H1 (cell line): ENCODE measurements around the gene FMNL2. TPM values are rescaled to one million over a fixed set of nuclear protein-coding genes. Genes with fewer than 3 reads are reported as not detected.

ENCODE experiments used
- CBX8 ChIP-seq: fragments of 300-800, 300-1000 bp; sonication (generic); IDR thresholded peaks from 2 replicates; pipeline ENCODE4 v1.7.1; 2016; ENCODE audit warnings: low read depth, low read length, borderline replicate concordance
- CREB1 ChIP-seq: IDR thresholded peaks from 2 replicates; pipeline ENCODE4 v1.6.1; 2012; ENCODE audit warnings: inconsistent platforms
- EGR1 ChIP-seq: IDR thresholded peaks from 2 replicates; pipeline ENCODE4 v1.6.1; 2011; ENCODE audit warnings: low read depth, low read length, borderline replicate concordance
- GTF2F1 ChIP-seq: IDR thresholded peaks from 2 replicates; pipeline ENCODE4 v1.6.1; 2012; ENCODE audit warnings: low read depth, low read length, improper control_type of control experiment, borderline replicate concordance
- KDM4A ChIP-seq: IDR thresholded peaks from one replicate; pipeline ENCODE4 v1.7.1; 2012; ENCODE audit warnings: low read depth, mild to moderate bottlenecking, moderate library complexity, low read length, inconsistent platforms; ENCODE audit not compliant: severe bottlenecking
- KDM5A ChIP-seq: fragments of 200-600 bp; IDR thresholded peaks from 2 replicates; pipeline ENCODE4 v1.7.1; 2012; ENCODE audit warnings: mild to moderate bottlenecking, low read length, inconsistent platforms, mixed read lengths
- SIRT6 ChIP-seq: IDR thresholded peaks from one replicate; pipeline ENCODE4 v1.7.1; 2012; ENCODE audit warnings: low read length, inconsistent platforms
- TCF12 ChIP-seq: IDR thresholded peaks from 2 replicates; pipeline ENCODE4 v1.6.1; 2011; ENCODE audit warnings: low read depth, mild to moderate bottlenecking, low read length
- polyA plus RNA-seq, 7 experiments: library from polyadenylated mRNA; depleted of rRNA in 3 of 7; stranded (reverse) in 5 of 7; unstranded in 2 of 7; fragments of >200 nt in 5 of 7; fragments of 200-250 nt in 2 of 7; gene quantifications; 1 replicate in 5 of 7; 2 replicates in 1 of 7; 4 replicates in 1 of 7; pipeline versions ENCODE4 v1.2.1 to v1.2.3, GENCODE V29; 2011 to 2013; ENCODE audit warnings: missing spikeins in 2 of 7, mixed read lengths in 2 of 7
- total RNA-seq: library from RNA; stranded (reverse); fragmentation: NEBNext Ultra II Directional; extraction: Animal tissue kit (Norgen Biotek cat#: 25700); gene quantifications from 2 replicates; pipeline ENCODE4 v1.2.1, GENCODE V29; 2021
- TF ChIP-seq, protein P1 (sequence below): fragments of 300-600 bp; sonication (generic); IDR thresholded peaks from 2 replicates; pipeline ENCODE4 v1.7.1; 2012; ENCODE audit warnings: low read length, moderate library complexity, mild to moderate bottlenecking, inconsistent platforms; ENCODE audit not compliant: insufficient replicate concordance
- TF ChIP-seq, protein P2 (sequence below): IDR thresholded peaks from 2 replicates; pipeline ENCODE4 v1.6.1; 2011; ENCODE audit warnings: low read length, improper control_type of control experiment
- TF ChIP-seq, protein P3 (sequence below): IDR thresholded peaks from 2 replicates; pipeline ENCODE4 v1.6.1; 2012; ENCODE audit warnings: inconsistent platforms

FMNL2 gene
- total and polyA plus RNA-seq, 2 of the 8 experiments (the other 6 are each of a cell fraction or from before 2014, with no cell fraction given) = 15.5 to 45.1 TPM

DNA sequence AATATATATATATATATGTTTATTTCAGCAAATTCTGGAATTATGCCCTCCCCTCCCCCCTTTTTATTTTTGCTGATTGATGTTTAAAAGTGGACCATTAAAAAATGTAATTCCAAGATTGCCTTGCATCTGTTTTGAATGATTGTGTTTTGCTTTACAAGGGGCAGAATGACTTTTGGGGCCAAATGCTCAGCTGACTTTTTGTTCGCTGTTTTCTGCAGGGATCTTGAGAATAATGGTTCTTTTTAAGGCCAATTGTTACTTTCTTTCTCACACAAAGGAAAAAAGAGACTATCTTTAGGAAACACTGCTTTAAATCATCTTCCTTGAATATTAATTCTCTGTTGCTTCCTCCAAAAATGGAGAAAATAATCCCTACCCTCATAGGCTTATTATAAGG, 95.9 kb downstream of the FMNL2 start (continued):
- TF ChIP-seq, protein P1, sequence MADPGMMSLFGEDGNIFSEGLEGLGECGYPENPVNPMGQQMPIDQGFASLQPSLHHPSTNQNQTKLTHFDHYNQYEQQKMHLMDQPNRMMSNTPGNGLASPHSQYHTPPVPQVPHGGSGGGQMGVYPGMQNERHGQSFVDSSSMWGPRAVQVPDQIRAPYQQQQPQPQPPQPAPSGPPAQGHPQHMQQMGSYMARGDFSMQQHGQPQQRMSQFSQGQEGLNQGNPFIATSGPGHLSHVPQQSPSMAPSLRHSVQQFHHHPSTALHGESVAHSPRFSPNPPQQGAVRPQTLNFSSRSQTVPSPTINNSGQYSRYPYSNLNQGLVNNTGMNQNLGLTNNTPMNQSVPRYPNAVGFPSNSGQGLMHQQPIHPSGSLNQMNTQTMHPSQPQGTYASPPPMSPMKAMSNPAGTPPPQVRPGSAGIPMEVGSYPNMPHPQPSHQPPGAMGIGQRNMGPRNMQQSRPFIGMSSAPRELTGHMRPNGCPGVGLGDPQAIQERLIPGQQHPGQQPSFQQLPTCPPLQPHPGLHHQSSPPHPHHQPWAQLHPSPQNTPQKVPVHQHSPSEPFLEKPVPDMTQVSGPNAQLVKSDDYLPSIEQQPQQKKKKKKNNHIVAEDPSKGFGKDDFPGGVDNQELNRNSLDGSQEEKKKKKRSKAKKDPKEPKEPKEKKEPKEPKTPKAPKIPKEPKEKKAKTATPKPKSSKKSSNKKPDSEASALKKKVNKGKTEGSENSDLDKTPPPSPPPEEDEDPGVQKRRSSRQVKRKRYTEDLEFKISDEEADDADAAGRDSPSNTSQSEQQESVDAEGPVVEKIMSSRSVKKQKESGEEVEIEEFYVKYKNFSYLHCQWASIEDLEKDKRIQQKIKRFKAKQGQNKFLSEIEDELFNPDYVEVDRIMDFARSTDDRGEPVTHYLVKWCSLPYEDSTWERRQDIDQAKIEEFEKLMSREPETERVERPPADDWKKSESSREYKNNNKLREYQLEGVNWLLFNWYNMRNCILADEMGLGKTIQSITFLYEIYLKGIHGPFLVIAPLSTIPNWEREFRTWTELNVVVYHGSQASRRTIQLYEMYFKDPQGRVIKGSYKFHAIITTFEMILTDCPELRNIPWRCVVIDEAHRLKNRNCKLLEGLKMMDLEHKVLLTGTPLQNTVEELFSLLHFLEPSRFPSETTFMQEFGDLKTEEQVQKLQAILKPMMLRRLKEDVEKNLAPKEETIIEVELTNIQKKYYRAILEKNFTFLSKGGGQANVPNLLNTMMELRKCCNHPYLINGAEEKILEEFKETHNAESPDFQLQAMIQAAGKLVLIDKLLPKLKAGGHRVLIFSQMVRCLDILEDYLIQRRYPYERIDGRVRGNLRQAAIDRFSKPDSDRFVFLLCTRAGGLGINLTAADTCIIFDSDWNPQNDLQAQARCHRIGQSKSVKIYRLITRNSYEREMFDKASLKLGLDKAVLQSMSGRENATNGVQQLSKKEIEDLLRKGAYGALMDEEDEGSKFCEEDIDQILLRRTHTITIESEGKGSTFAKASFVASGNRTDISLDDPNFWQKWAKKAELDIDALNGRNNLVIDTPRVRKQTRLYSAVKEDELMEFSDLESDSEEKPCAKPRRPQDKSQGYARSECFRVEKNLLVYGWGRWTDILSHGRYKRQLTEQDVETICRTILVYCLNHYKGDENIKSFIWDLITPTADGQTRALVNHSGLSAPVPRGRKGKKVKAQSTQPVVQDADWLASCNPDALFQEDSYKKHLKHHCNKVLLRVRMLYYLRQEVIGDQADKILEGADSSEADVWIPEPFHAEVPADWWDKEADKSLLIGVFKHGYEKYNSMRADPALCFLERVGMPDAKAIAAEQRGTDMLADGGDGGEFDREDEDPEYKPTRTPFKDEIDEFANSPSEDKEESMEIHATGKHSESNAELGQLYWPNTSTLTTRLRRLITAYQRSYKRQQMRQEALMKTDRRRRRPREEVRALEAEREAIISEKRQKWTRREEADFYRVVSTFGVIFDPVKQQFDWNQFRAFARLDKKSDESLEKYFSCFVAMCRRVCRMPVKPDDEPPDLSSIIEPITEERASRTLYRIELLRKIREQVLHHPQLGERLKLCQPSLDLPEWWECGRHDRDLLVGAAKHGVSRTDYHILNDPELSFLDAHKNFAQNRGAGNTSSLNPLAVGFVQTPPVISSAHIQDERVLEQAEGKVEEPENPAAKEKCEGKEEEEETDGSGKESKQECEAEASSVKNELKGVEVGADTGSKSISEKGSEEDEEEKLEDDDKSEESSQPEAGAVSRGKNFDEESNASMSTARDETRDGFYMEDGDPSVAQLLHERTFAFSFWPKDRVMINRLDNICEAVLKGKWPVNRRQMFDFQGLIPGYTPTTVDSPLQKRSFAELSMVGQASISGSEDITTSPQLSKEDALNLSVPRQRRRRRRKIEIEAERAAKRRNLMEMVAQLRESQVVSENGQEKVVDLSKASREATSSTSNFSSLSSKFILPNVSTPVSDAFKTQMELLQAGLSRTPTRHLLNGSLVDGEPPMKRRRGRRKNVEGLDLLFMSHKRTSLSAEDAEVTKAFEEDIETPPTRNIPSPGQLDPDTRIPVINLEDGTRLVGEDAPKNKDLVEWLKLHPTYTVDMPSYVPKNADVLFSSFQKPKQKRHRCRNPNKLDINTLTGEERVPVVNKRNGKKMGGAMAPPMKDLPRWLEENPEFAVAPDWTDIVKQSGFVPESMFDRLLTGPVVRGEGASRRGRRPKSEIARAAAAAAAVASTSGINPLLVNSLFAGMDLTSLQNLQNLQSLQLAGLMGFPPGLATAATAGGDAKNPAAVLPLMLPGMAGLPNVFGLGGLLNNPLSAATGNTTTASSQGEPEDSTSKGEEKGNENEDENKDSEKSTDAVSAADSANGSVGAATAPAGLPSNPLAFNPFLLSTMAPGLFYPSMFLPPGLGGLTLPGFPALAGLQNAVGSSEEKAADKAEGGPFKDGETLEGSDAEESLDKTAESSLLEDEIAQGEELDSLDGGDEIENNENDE = no peak
- TF ChIP-seq GTF2F1 (no peak), CBX8 (no peak), SIRT6 (no peak), CREB1 (no peak), EGR1 (no peak), KDM4A (no peak), KDM5A (no peak), TCF12 (no peak)
- TF ChIP-seq, protein P2, sequence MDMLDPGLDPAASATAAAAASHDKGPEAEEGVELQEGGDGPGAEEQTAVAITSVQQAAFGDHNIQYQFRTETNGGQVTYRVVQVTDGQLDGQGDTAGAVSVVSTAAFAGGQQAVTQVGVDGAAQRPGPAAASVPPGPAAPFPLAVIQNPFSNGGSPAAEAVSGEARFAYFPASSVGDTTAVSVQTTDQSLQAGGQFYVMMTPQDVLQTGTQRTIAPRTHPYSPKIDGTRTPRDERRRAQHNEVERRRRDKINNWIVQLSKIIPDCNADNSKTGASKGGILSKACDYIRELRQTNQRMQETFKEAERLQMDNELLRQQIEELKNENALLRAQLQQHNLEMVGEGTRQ = no peak
- TF ChIP-seq, protein P3, sequence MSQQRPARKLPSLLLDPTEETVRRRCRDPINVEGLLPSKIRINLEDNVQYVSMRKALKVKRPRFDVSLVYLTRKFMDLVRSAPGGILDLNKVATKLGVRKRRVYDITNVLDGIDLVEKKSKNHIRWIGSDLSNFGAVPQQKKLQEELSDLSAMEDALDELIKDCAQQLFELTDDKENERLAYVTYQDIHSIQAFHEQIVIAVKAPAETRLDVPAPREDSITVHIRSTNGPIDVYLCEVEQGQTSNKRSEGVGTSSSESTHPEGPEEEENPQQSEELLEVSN = no peak
